ENCODE measurements around the gene LSR.

The LSR gene

DNA sequence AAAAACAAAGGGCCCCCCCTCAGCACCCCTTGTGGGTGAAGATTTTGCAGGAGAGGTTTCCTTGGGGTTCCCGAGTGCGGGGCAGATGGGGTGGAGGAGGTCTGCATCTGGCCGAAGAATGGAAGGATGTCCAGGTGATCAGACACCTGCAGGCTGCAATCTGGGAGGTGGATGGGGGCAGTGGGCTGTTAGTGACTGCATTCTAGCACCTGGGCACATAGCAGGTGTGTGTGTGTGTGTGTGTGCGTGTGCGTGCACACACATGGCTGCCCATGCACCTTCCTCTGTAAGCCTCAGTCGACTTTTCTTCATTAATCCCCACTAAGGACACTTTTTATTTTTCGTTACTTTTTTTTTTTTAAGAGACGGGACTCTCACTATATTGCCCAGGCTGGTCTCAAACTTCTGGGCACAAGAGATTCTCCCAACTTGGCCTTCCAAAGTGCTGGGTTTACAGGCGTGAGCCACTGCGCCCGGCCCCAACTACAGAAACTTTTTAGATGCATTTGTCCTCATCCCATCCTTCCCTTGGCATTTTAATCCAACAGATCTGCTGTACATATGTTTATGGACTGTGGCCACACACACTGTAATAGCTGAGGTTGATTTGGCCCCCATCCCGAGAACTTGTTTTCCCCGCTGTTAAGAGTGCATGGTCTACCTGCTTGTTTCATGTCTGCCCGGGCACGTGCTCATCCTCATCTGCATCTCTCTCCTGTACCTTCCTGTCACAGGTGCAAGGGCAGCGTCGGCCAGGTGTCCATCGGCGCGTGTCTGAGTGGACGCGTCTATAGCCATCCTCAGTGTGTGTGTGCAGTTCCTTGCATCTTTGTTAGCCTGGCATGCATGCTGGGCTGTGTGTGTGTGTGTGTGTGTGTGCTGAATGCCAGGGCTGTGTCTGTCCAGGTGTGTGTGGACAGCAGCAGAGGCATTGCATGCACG, 43.9 kb downstream of the LSR start:
- H3K27ac ChIP-seq (ENCODE audit: low read depth, low read length, severe bottlenecking): no peak overlapping the region
- H3K4me1 ChIP-seq (ENCODE audit: control insufficient read depth, insufficient read depth, low read length, poor library complexity, severe bottlenecking): peaks cover 5% of the 10 kb centered on the region
- 79 to 88% methylated on average over 13 to 18 of the region's 23 CpGs for WGBS, 2 experiments (ENCODE audit: insufficient coverage in 2 of 2)
- no peak overlapping the region for H3K4me3 ChIP-seq (ENCODE audit: extremely low read depth, insufficient read depth, low read length, poor library complexity, severe bottlenecking)
- H3K36me3 ChIP-seq (ENCODE audit: control insufficient read depth, insufficient read depth, low read length): no peaks in the 10 kb centered on the region
- H3K9me3 ChIP-seq (ENCODE audit: control insufficient read depth, low read length): no peaks in the 10 kb centered on the region

DNA sequence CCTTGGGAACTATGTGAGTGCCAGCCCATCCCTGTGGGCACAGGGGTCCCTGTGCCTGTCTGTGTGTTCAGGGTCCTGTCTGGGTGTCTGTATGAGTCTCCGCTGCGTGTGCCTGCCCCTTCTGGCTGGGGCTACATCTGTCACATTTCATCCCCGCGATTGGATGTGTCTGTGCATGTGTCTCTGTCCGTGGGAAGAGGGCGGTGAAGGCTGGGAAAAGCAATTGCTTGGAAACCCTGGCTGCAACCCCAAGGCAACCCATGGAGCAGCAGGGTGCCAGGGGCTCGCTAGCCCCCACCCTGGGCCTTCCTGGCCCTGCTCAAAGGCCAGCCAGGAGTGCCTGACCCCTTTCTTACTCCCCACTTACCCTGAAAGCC, 44.5 kb downstream of the LSR start:
- Histone ChIP-seq H3K36me3 (ENCODE audit: control insufficient read depth, insufficient read depth, low read length) (no peaks in the 10 kb centered on the region), H3K9me3 (ENCODE audit: control insufficient read depth, low read length) (no peaks in the 10 kb centered on the region), H3K27ac (ENCODE audit: low read depth, low read length, severe bottlenecking) (no peak overlapping the region), H3K4me1 (ENCODE audit: control insufficient read depth, insufficient read depth, low read length, poor library complexity, severe bottlenecking) (peaks cover 5% of the 10 kb centered on the region), H3K4me3 (ENCODE audit: extremely low read depth, insufficient read depth, low read length, poor library complexity, severe bottlenecking) (no peak overlapping the region)
- WGBS, 2 experiments (ENCODE audit: insufficient coverage in 2 of 2): 70 to 83% methylated on average over 7 of the region's 7 CpGs

DNA sequence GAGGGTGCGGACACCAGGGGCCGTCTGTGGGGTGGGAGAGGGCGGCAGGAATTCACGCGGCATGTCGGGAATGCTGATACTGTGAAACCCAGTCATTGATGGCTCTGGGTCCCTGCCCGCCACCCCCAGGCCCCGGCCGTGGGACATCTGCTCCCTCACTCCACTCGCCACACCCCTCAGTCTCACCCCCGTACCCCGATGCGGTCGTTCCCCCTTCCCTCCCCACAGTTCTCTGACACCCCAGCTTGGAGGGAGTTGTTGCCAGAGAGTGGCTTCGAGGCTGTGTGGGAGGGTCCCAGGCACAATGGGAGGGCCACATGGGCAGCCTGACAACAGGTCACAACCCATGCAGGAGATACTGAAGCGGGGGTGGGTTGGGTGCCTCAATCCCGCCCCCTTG, 45.0 kb downstream of the LSR start:
- Histone ChIP-seq H3K27ac (ENCODE audit: low read depth, low read length, severe bottlenecking) (no peak overlapping the region), H3K36me3 (ENCODE audit: control insufficient read depth, insufficient read depth, low read length) (no peaks in the 10 kb centered on the region), H3K4me3 (ENCODE audit: extremely low read depth, insufficient read depth, low read length, poor library complexity, severe bottlenecking) (no peak overlapping the region), H3K9me3 (ENCODE audit: control insufficient read depth, low read length) (no peaks in the 10 kb centered on the region), H3K4me1 (ENCODE audit: control insufficient read depth, insufficient read depth, low read length, poor library complexity, severe bottlenecking) (peaks cover 5% of the 10 kb centered on the region)
- WGBS, 2 experiments (ENCODE audit: insufficient coverage in 2 of 2): 57 to 73% methylated on average over 7 to 9 of the region's 17 CpGs

DNA sequence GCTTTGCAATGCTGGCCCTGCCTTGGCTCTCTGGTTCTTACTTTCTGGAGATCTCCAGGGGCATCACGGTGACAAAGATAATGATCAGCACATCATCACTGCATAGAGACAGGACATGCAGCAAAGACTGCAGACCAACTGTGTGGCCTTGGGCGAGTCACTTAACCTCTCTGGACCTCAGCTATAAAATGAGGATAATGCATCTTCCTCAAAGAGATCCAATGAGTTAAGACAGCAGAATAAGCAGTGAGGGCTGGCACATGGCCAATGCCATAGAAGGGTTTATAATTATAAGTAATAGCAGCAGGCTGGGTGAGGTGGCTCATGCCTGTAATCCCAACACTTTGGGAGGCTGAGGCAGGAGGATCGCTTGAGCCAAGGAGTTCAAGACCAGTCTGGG, 45.5 kb downstream of the LSR start:
- H3K9me3 ChIP-seq (ENCODE audit: control insufficient read depth, low read length): no peaks in the 10 kb centered on the region
- WGBS, 2 experiments (ENCODE audit: insufficient coverage in 2 of 2): 80 to 86% methylated on average over 2 of the region's 3 CpGs
- no peaks in the 10 kb centered on the region for H3K36me3 ChIP-seq (ENCODE audit: control insufficient read depth, insufficient read depth, low read length)
- peaks cover 5% of the 10 kb centered on the region for H3K4me1 ChIP-seq (ENCODE audit: control insufficient read depth, insufficient read depth, low read length, poor library complexity, severe bottlenecking)
- H3K27ac ChIP-seq (ENCODE audit: low read depth, low read length, severe bottlenecking): no peak overlapping the region
- no peak overlapping the region for H3K4me3 ChIP-seq (ENCODE audit: extremely low read depth, insufficient read depth, low read length, poor library complexity, severe bottlenecking)

DNA sequence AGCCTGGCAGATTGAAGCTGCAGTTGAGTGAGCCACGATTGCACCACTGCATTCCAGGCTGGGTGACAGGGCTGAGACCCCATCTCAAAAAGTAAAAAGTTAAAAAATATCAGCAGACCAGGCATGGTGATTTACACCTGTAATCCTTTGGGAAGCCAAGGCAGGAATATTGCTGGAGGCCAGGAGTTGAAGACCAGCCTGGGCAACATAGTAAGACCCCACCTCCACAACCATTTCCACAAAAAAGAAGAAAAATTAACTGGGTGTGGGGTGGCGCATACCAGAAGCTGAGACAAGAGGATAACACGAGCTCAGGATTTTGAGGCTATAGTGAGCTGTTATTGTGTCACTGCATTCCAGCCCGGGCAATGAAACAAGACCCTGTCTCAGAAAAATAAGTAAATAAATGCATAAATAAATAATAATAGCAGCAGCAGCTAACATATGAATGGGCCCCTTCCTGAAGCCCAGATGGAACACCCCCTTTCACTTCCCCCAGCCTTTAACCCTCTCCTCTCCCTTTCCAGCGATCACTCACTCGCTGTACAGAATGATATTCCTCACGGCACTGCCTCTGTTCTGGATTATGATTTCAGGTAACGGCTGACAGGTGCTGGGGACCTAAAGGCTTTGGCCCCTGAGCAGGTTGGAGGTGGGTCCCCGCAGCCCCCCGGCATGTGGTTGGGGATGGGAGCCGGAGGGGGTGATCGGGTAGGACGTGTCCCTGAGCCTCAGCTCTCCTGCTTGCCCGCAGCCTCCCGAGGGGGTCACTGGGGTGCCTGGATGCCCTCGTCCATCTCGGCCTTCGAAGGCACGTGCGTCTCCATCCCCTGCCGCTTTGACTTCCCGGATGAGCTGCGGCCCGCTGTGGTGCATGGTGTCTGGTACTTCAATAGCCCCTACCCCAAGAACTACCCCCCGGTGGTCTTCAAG, 46.3 kb downstream of the LSR start:
- H3K4me3 ChIP-seq (ENCODE audit: extremely low read depth, insufficient read depth, low read length, poor library complexity, severe bottlenecking): no peak overlapping the region
- 81 to 87% methylated on average over 13 to 20 of the region's 25 CpGs for WGBS, 2 experiments (ENCODE audit: insufficient coverage in 2 of 2)
- H3K27ac ChIP-seq (ENCODE audit: low read depth, low read length, severe bottlenecking): no peak overlapping the region
- no peaks in the 10 kb centered on the region for H3K9me3 ChIP-seq (ENCODE audit: control insufficient read depth, low read length)
- H3K4me1 ChIP-seq (ENCODE audit: control insufficient read depth, insufficient read depth, low read length, poor library complexity, severe bottlenecking): peaks cover 5% of the 10 kb centered on the region
- H3K36me3 ChIP-seq (ENCODE audit: control insufficient read depth, insufficient read depth, low read length): no peaks in the 10 kb centered on the region

DNA sequence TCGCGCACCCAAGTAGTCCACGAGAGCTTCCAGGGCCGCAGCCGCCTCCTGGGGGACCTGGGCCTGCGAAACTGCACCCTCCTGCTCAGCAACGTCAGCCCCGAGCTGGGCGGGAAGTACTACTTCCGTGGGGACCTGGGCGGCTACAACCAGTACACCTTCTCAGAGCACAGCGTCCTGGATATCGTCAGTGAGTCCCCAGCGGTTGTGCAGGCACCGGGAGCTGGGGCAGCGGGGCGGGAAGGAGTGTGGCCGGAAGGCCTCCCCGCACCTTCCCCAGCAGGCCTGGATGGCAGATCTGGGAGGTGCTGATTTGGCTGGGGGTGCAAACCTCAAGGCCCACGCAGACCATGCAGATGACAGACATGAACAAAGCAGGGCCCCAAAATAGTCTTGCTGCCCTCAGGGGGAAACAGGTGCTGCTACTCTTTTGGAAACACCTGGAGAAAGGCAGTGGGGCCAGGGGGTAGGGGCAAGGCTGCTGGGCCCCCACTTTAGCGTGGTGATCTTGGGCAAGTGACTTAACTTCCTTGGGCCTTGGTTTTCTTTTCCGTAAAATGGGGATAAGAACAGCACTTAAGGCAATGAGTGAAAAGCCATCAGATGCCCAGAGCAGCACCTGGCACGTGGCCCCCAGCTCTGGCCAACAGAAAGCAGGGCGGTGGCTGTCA, 47.1 kb downstream of the LSR start:
- Histone ChIP-seq H3K4me1 (ENCODE audit: control insufficient read depth, insufficient read depth, low read length, poor library complexity, severe bottlenecking) (peaks cover 5% of the 10 kb centered on the region), H3K9me3 (ENCODE audit: control insufficient read depth, low read length) (no peaks in the 10 kb centered on the region), H3K27ac (ENCODE audit: low read depth, low read length, severe bottlenecking) (no peak overlapping the region), H3K4me3 (ENCODE audit: extremely low read depth, insufficient read depth, low read length, poor library complexity, severe bottlenecking) (no peak overlapping the region), H3K36me3 (ENCODE audit: control insufficient read depth, insufficient read depth, low read length) (no peaks in the 10 kb centered on the region)
- WGBS, 2 experiments (ENCODE audit: insufficient coverage in 2 of 2): 65 to 72% methylated on average over 23 to 24 of the region's 24 CpGs

DNA sequence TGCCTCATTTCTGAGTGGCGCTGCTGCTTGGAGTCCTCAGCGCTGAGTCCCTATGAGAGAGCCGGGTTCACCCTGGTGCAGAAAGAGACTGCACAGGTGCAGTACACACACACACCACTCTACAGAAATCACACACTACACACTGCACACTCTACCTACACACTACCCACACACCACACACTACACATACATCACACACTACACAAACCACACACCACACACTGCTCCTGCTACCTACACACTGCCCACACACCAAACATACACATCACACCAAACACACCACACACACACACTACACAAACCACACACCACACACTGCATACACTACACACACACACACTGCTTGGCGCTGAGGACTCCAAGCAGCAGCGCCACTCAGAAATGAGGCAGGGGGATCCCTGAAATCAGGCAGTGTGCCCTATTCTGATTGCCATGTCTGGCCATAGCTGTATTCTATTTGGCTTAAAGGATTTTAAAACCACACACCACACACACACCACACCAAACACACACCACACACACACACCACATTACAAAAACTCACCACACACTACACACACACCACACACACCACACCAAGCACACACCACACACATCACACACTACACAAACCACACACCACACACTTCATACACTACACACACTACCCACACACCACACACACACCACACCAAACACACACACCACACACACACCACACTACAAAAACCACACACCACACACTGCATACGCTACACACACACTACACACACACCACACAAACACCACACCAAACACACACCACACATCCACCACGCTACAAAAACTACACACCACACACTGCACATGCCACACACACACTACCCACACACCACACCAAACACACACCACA, 48.1 kb downstream of the LSR start:
- 68 to 70% methylated on average over 4 to 5 of the region's 7 CpGs for WGBS, 2 experiments (ENCODE audit: insufficient coverage in 2 of 2)
- Histone ChIP-seq H3K27ac (ENCODE audit: low read depth, low read length, severe bottlenecking) (no peak overlapping the region), H3K4me3 (ENCODE audit: extremely low read depth, insufficient read depth, low read length, poor library complexity, severe bottlenecking) (no peak overlapping the region), H3K4me1 (ENCODE audit: control insufficient read depth, insufficient read depth, low read length, poor library complexity, severe bottlenecking) (peaks cover 5% of the 10 kb centered on the region), H3K36me3 (ENCODE audit: control insufficient read depth, insufficient read depth, low read length) (no peaks in the 10 kb centered on the region), H3K9me3 (ENCODE audit: control insufficient read depth, low read length) (no peaks in the 10 kb centered on the region)

DNA sequence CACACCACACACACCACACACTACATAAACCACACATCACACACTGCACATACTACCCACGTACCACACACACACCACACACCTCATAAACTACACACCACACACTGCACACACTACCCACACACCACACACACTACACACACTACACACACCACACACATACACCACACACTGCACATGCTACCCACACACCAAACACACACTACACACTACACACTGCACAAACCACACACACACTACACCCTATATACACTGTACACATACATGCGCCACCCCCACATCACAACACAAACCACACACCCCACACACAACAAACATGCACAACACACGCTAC, 48.7 kb downstream of the LSR start:
- no peaks in the 10 kb centered on the region for H3K9me3 ChIP-seq (ENCODE audit: control insufficient read depth, low read length)
- no peak overlapping the region for H3K27ac ChIP-seq (ENCODE audit: low read depth, low read length, severe bottlenecking)
- H3K36me3 ChIP-seq (ENCODE audit: control insufficient read depth, insufficient read depth, low read length): no peaks in the 10 kb centered on the region
- WGBS, 2 experiments (ENCODE audit: insufficient coverage in 2 of 2): 77 to 79% methylated on average over 2 to 3 of the region's 3 CpGs
- H3K4me1 ChIP-seq (ENCODE audit: control insufficient read depth, insufficient read depth, low read length, poor library complexity, severe bottlenecking): peaks cover 5% of the 10 kb centered on the region
- H3K4me3 ChIP-seq (ENCODE audit: extremely low read depth, insufficient read depth, low read length, poor library complexity, severe bottlenecking): no peak overlapping the region

DNA sequence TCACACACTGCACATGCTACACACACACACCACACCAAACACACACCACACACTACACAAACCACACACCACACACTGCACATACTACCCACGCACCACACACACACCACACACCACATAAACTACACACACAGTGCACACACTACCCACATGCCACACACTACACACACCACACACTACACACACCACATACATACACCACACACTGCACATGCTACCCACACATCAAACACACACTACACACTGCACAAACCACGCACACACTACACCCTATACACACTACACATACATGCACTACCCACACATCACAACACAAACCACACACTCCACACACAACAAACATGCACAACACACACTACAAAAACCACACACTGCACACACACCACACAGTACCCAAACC, 49.1 kb downstream of the LSR start:
- WGBS, 2 experiments (ENCODE audit: insufficient coverage in 2 of 2): 82 to 95% methylated on average over 2 of the region's 2 CpGs
- H3K4me3 ChIP-seq (ENCODE audit: extremely low read depth, insufficient read depth, low read length, poor library complexity, severe bottlenecking): no peak overlapping the region

DNA sequence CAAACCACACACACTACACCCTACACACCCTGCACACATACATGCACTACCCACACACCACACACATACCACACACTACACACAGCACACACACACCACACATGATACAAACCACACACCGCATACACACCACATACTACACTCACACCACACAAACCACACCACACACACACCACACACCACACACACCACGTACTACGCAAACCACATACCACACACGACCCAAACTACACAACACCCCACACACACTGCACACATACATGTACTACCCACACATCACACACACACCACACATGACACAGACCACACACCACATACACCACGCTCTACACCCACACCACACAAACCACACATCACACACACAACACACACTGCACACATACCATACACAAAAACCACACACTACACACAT, 49.8 kb downstream of the LSR start:
- H3K4me1 ChIP-seq (ENCODE audit: control insufficient read depth, insufficient read depth, low read length, poor library complexity, severe bottlenecking): peaks cover 5% of the 10 kb centered on the region
- H3K36me3 ChIP-seq (ENCODE audit: control insufficient read depth, insufficient read depth, low read length): no peaks in the 10 kb centered on the region
- H3K9me3 ChIP-seq (ENCODE audit: control insufficient read depth, low read length): no peaks in the 10 kb centered on the region
- no peak overlapping the region for H3K4me3 ChIP-seq (ENCODE audit: extremely low read depth, insufficient read depth, low read length, poor library complexity, severe bottlenecking)
- H3K27ac ChIP-seq (ENCODE audit: low read depth, low read length, severe bottlenecking): no peak overlapping the region
- 89 to 91% methylated on average over 4 to 5 of the region's 5 CpGs for WGBS, 2 experiments (ENCODE audit: insufficient coverage in 2 of 2)

More for the DNA sequence above, 49.1 kb downstream of the LSR start:
- no peaks in the 10 kb centered on the region for H3K36me3 ChIP-seq (ENCODE audit: control insufficient read depth, insufficient read depth, low read length)
- no peak overlapping the region for H3K27ac ChIP-seq (ENCODE audit: low read depth, low read length, severe bottlenecking)
- no peaks in the 10 kb centered on the region for H3K9me3 ChIP-seq (ENCODE audit: control insufficient read depth, low read length)
- peaks cover 5% of the 10 kb centered on the region for H3K4me1 ChIP-seq (ENCODE audit: control insufficient read depth, insufficient read depth, low read length, poor library complexity, severe bottlenecking)

Data from mesodermal cell (in vitro differentiated cells).